HG03442 (cell line): ENCODE results near the gene BAZ1A.

ENCODE experiments used
- ATAC-seq: cut with Tn5 transposase; IDR thresholded peaks from one replicate; pipeline ENCODE4 v1.9.1; 2021; ENCODE audit warnings: mild to moderate bottlenecking, moderate library complexity; ENCODE audit not compliant: unreplicated experiment

BAZ1A gene

GRCh38 chr14:34732802-34733201 lies 142.4 kb downstream of the BAZ1A start:
- no peak for ATAC-seq

DNA sequence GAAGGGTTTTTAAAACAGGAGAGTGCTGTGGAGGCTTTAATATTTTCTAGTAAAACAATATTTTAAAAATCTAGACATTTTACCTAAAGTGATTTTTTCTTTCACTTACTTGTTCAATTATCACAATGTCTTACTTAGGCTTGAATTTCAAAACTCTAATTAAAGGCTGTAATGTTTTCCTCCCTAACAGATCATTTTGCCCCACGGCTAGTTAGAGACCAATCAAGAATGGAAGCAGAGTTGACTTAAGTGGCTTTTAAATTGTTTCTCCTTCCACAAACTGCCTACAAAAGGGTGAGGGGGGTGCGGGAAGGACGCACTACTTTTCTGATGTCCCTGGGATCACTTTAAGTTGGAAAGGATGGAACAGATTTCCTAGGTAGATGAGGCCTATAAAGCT lies 151.3 kb downstream of the BAZ1A start:
- no peak for ATAC-seq

DNA sequence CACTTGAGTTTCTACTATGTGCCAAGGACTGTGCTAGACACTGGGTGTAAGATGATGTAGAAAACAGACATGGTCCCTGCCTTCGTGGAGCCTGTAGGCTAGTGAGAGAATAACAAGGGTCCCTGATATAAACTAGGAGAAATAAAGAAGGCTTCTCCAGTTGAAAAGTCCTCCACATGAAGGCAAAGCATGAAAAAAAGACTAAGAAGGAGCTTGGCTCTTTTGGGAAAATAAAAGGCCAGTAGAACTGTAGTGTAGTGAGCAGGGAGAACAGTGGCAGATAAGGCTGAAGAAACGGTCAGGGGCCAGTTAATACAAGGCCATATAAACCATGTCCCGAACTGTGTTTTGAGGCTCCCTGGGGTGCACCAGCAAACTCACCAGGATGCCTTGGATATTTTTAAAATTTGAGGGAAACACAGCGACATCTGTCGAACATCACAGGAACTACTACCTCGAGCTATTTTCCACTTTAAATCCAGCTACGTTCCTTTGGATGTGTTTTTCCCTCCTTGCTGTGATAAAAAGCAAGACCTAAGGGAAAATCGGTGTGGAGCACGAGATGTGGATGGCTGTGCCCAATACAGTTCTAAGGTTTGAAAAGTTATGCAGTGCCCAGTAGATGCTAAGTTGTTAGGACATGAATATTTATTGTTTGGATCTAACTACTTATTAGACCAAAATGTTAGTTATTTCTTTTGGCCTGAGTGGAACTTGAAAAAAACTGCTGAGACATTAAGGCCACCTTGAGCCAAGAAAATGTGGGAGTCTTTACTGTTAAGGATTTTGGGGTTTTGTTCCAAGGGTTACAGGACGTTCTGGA lies 152.2 kb downstream of the BAZ1A start:
- no peak for ATAC-seq

DNA sequence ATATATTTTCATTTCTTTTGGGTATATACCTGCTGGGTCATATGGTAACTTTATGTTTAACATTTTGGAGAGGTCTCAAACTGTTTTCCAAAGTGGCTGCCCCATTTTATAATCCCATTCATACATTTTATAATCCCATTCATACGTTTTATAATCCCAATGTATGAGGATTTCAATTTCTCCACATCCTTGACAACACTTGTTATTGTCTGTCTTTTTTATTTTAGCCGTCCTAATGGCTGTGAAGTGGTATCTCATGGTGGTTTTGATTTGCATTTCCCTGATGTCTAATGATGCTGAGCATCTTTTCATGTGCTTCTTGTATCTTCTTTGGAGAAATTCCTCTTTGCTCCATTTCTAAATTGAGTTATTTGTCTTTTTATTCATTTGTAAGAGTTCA lies 154.0 kb downstream of the BAZ1A start:
- no peak for ATAC-seq

GRCh38 chr14:34718750-34719304 lies 156.3 kb downstream of the BAZ1A start:
- no peak for ATAC-seq

DNA sequence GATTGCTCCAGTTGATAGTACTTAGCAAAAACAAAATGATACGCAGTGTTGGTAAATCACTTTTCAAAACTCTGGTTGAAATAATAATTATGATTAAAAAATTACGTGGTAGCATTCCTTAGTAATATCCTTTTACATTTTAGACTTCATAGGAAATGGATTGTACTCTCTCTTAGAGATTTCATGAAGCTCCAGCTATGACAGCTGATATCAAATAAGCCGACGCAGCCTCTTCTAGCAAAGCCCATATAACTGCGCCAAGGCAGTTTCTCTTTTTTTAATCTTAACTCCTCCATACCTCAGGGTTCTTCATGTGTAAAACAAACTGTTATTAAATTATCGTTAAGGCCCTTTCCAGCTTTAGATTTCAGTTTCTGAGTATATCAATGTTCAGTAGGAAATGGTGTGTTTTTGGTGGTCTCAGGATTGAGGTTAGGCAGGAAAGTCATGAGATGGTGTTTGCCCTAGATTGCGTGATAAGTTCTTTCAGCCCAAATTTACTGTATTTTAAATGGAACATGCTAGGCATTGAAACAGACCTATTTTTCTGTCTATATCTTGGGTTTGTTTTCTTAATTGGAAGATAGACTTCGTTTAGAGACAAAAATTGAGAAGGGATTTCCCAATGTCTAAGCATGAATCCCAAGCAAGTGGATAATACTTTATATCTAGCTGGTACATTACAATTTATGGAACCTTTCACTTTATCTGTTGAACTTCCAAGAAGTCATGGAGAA lies 159.9 kb downstream of the BAZ1A start:
- ATAC-seq, result no peak

GRCh38 chr14:34714320-34715126 lies 160.6 kb downstream of the BAZ1A start, which contains the start of gene CFL2:
Gene CFL2, minus strand, starts transcription at chr14:34714593. Its CDS starts 53 bp downstream, at chr14:34714540.
- peak; percentile 79 for ATAC-seq

- ATAC-seq, result no peak
Observed at GRCh38 chr14:34713681-34714319, 161.4 kb downstream of the BAZ1A start.

DNA sequence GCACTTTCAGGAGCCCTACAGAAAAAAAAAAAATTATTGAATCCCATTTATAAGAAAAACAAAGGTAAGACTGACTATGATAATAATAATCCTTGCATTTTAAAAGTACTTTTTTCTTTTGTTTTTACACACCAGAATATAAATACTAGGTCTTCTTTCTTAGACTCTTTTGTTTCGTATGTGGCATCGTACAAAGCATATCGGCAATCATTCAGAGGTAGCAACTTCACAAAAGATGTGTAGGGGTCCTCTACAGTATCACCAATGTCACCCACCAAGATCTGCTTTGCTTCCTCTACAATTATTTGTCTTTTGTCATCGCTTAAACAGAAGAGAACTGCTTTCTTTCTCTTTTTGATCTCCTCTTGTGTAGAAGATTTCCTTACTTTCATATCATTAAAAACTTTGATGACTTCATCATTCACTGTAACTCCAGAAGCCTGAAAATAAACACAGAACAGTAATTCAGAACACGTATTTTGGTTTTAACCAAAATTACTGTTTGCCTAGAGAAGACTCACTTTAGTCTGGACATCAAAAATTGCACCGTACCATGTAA lies 162.0 kb downstream of the BAZ1A start:
- no peak for ATAC-seq

DNA sequence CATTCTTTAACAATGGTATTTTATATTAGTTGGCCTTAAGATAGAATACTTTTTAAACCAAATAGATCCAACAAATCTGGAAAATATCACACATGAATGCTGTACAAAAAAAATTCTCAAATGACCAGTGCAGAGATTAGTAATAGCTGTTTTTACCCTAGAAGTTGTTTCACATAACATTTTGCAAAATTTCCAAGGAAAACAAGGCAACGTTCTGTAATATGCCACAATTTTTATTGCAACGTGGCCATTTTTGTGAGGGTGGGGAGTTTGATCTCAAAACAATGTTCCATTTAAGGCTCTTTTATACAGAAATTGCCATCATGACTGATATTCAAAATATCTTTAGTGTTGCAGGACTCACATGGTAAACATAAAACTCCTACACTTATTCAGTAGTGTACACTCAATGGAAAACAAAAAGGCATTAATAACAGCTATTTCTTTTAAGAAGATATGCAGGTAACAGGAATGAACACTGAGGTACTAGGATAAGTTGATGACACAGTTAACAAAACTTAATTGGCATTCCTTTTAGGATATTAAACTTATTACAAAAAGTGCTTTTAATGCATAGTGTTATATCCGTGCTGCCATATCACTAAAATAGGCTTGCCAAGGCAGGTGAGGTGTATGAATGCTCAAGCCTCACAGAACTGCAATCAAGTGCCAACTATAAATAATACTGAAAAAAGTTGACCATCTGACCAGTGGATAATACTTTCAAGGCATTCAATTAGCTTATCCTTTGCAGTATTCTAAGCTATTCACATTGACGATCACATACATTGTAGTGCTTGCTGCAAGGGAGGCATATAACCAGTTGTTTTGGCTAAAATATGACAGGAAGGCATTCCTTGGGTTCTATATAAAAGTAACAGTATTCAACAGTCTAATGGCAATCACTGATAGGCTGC lies 163.1 kb downstream of the BAZ1A start:
- ATAC-seq, result no peak

DNA sequence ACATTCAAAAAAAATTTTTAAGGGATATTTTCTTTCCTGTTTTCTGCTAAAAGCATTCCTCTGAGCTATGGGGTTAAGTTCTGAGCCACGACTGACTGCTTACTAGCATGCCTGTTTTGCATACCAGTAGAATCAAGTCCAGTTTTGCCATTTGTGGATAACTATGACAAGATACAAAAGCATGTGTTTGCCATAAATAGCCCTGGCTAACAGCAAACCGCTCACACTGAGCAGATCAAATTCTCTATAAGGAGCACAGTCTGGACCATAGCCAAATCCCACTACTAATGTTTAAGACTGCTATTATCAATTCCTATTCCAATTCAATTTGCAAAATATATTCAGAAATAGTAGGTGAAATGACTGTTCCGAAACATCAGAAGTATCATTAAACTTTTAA lies 164.0 kb downstream of the BAZ1A start:
- ATAC-seq, result peak; percentile 48

- ATAC-seq, result no peak
Observed at GRCh38 chr14:34710744-34711143, 164.4 kb downstream of the BAZ1A start.

- ATAC-seq, result no peak
Observed at GRCh38 chr14:34710006-34710405, 165.2 kb downstream of the BAZ1A start.

- ATAC-seq, result no peak
Observed at GRCh38 chr14:34707722-34708121, 167.4 kb downstream of the BAZ1A start.
